HG03342 (cell line): ENCODE measurements around the gene GULP1.
A peak's percentile ranks its signal among the peaks of the same experiment; 100 is the strongest.

ENCODE experiments used
- ATAC-seq: cut with Tn5 transposase; IDR thresholded peaks from one replicate; pipeline ENCODE4 v1.9.1; 2021; ENCODE audit warnings: mild to moderate bottlenecking, moderate library complexity; ENCODE audit not compliant: unreplicated experiment

GULP1 gene

DNA sequence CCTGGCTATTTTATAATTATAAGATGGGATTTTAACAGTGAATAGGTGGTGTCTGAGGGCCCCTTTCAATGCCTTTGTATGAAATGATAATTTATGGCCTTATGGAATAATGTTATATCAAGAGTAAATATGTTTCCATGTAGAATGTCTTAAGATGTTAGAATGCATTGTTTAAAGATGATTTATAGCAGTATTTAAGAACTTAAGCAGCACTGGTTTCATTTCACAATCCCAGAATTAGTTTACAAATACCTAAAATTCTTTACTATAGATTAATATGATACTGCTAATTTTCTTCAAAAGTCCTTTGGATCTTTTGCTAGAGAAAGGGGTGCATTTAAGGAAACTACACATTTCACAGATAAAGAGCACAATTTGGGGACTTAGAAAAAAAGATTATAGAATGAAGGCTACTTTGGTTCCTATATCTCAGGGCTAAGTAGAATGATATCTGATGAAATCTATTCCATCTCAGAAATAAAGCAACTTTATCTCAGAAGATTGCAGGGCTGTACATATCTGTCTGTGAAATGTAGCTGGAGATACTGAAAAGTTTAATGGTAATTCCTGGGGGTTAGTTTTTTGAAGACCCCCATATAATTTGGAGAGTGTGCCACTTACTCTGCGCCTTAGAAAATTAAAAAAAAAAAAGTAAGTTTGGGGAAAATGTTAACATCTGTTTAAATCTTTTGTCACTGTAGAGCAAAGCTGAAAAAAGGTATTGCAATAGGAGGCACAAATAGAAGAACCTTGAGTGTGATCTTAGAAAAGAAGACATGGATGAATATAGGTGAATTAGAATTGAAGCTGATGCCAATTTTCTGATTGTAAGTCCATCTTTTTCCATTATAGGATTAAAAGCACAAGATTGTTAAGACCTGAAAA lies 123.4 kb downstream of the GULP1 start:
- no peak for ATAC-seq

DNA sequence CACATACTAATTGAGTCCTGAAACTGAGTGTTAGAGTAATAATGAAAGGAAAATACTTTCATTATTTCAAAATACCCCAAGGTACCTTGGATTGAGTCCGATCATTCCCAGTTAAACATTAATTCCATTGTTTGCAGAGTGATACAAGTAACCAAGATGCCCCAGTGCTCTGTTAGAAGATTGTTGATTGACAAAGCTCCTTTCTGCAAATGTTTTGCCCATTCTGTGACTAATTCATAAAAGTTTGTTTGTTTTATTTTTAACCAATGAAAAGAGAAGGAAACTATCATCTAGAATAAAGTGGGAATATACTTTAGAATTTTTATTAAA lies 124.0 kb downstream of the GULP1 start:
- peak; percentile 59 for ATAC-seq

DNA sequence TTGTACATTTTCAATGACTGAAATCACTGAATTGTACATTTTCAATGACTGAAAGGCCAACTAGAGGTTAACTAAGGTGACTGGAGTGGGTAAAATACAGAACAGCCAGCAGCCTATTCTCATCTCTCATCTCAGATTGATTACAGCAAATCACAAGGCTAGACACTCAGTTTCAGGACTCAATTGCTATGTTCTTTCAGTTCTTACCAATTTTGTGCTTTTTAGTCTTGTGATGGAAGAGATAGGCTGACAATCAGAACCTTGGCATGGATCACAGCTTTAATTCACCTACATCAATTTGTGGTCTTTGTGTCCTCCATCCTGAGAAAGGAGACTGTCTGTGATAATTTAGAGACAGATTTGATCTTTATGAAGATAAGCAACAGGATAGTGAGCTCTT lies 124.7 kb downstream of the GULP1 start:
- no peak for ATAC-seq

DNA sequence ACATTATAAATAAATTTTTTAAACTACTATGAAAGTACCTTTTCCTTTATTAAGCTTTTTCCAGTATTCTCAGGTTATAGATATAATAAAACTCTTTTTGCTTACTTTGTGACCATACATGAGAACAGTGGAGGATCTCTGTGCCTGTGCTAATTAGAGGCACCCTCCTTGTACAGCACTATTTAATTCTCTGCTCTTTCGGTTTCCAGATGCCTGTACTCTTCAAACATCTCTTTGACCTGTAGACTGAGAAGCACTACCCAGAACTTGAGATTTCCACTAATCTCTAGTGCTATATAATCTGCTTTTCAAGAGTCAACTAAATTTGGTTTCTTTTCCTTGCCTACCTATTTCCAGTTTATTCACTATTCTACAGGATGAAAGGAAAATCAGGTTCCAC lies 131.1 kb downstream of the GULP1 start:
- no peak for ATAC-seq

DNA sequence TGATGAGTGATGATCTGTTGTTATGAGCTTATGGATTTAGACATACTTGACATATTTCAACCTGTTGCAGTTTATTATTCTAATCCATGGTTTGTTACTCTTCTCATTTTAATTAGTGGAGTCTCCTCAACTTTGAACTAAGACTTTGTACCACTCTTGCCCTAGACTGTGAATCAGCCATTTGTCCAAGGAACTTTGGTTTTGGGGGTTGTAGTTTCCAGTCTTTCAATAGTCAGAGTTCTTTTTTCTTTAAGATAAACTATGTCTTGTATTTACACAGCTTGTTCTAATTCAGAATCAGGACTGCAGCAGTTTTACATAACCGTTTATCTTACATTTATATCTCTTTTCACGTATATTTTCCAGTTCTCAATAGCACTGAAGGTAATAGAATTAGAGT lies 133.6 kb downstream of the GULP1 start:
- ATAC-seq, result no peak

DNA sequence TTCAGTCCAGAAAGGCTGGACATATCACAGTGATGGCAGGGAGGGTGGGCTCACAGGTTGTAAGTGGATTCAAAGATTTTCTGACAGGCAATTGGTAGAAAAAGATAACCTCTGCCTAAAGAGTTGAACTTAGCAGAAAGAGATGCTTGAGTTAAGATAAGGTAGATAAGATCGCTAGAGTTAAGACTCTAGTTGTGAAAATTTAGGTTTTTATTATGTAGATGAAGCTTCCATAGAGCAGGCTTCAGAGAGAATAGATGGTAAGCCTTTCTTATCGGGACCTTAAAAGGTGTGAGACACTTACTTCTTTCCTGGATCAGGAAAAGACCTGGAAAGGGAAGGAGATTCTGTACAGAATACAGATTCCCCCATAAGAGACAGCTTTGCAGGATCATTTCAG lies 134.4 kb downstream of the GULP1 start:
- ATAC-seq, result no peak

DNA sequence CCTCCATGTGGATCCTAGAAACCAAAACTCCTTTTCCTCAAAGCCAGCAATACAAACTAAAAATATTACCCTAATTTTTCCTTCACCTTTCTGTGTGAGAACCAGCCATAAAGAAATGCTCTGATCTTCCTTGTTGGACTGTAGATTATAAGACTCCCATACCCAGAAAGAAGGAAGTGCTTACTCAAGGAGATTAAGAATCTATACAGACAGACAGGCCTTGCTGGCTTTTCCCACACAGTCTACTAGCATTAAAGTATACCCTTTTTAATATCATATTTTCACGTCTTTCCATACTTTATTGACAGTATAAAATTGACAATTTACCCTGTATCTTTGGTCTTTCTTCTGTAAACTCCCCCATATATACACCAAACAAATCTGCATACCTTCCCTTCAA lies 139.0 kb downstream of the GULP1 start:
- no peak for ATAC-seq

DNA sequence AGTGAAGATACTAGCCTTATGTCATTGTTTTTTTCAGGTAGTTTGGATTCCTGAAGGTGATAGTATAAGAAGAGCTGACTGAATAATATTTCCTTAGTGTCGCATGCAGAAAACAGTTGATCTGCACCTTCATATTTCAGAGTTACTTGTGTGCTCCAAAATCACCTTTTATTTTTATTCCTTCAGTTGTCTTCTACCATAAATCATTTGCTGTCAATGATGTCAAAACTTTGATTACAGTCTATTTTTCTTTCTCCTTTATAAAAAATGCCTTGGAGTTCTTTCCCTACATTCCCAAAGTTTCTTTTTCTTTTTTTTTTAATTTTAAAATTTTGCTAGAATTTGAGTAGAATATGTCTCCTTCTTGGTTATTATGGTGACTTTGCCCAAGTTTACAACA lies 142.3 kb downstream of the GULP1 start:
- no peak for ATAC-seq

DNA sequence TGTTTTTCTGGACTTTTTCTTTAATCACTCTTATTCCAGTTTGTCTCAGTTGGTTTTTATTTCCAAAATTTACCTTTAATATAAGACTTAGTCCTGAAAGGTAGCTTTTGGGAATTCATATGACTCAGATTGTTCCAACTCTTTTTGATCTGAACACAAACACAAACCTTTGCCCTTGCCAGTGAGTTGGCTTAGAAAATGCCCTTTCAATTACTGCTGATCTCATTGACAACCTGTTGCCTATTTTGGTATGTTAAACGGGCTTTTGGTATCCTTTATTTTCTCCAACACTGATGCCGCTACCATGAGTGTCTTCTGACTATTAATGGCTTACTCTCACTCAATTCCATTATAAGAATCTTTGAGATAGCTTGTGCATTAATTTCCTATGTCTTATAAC lies 143.4 kb downstream of the GULP1 start:
- no peak for ATAC-seq

DNA sequence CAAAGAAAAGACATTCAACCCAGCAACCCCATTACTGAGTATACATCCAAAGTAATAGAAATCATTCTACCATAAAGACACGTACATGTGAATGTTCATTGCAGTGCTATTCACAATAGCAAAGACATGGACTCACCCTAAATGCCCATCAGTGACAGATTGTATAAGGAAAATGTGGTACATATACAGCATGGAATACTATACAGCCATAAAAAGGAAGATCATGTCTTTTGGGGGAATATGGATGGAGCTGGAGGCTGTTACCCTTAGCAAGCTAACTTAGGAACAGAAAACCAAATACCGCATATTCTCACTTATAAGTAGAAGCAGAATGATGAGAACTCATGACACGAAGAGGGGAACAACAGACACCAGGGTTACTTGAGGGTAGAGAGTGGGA lies 145.9 kb downstream of the GULP1 start:
- ATAC-seq, result no peak

DNA sequence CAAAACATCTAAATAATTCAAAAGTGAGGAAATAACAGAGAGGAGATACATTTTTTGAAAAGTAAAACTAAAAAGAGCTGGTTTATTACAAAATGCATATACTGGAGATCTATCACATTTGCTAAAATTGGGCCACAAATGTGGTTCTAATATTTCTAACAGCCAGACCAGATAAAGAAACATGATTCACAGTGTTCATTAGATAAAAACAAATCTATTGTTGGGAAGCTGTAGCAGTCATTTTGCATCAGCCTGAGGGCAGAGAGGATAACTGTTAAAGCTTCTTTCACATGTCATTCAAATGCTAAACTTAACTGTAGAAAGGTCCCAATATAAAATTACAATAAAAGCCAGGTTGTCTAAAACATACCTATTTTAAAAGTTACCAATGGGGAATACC lies 148.3 kb downstream of the GULP1 start:
- no peak for ATAC-seq

DNA sequence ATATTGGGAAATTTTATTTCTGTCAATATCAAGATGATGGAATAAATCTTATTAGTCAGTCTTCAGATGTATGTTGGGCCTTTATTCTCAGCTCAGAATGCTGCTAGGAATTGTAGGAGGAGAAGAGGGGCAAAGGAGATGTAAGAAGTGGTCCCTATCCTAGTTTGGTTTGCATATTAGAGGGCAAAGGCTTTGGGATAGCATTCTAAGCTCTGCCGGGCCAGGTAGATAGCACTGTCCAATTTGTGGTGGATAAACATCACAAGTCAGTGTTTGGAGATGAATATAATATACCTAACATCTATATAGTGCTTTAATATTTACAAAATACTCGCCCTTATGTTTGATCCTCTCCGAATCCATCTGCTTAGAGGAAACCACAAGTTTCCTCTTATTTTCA lies 149.2 kb downstream of the GULP1 start:
- ATAC-seq, result no peak

DNA sequence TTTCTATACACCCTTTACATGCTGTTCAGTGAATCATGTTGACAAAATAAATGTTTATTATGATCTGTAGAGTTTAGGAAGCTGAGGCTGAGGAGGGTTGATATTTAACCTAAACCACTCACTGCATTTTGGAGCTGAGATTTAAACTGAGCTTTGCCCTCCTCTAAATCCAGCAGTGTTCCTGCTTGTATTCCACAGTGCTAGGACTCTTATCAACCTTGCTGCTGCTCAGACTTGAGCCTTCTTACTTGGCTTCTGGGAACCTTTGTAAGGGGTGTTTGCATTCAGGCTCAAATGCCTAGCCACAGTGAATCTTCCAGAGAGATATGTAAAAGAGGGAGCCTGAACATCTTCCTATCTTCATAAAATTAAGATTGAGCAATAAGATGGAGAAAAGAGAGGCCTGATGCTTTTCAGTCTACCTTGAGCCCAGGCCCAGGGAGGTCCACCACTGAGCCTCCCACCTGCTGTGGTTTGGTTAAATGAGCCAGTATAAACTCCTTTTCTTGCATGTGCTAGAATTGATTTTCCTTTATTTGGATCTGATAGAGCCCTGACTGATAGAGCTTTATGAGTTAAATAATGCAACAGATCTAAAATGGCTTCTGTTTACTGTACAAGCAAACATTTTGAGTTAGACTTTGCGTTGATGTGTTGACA lies 149.7 kb downstream of the GULP1 start:
- no peak for ATAC-seq

DNA sequence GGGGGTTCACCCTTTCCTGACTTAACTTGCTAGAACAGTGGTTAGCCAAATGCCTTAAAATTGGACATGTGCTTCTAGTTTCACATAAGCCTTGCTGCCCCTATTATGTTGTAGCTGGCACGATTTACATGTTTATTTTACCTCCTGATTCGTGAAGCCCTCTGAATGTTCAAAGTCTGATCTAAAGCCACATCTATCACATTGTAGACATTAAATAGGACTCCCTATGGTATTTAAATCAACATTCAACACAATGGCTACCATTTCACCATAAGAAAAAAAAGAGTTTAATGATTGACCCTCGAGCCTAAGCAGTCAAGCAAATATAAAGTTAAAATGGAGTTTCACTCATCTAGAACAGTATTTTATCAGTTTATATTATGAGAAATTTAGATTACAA lies 151.5 kb downstream of the GULP1 start:
- ATAC-seq, result no peak

DNA sequence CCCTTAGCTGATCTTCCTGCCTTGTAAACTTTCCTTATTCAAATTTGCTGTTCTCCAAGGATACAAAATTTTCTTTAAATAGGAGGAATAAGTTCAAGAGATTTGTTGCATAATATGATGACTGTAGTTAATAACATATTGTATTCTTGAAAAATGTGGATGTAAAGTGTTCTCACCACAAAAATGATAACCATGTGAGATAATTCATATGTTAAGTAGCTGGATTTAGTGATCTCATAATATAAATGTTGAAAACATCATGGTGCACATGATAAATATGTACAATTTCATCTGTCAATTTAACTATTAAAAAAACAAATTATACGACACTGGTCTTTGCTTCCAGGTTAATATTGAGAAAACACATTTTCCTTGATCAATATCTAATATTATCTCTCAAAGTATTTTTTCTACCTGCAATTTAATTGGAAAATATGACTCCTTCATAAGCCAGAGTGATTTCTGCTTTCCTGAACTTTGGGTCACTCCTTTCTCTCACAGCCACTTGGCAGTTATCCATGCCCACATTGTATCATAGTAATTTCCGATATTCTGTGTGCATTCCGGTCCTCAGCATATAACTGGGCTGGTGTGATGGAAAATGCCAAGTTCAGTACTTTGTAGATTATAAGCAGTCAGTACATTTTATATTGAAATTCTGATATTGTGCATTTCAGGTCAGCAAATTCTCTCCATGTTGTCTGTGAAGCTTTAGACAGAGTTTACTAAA lies 152.6 kb downstream of the GULP1 start:
- ATAC-seq, result no peak

DNA sequence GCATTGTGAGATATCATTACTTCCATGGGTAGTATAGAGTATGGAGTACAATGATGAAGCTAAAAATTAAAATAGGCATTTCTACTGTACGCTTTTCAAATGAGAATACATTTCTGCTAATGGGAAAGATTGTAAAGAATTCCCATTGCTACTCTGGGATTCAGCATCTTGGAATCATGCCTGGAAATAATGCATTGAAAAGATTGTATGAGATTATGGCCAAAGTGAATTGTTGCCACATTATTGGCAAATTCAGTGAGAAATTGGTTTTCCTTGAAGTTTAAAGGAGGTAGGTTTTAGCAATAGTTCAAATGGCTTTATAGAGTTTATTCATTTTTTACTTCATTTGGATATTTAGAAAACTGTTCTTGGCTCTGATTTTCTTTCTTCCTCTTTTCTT lies 157.9 kb downstream of the GULP1 start:
- no peak for ATAC-seq

DNA sequence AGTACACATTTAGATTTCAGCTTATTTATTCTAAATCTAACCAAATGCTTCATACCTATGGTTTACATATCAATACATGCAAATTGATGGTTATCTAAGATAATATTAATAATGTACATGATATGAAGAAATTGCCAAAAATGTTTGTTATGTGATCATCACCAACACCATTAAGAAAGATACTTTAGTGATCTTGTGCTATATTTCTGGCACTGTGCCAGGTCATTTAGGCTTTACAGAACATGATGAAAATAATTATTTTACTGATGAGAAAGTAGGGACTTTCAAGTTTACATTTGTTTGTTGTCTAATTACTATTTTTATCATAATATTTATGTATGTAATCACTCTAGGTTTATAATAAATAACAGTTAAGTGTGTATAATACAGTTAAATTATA lies 158.3 kb downstream of the GULP1 start:
- ATAC-seq, result no peak

DNA sequence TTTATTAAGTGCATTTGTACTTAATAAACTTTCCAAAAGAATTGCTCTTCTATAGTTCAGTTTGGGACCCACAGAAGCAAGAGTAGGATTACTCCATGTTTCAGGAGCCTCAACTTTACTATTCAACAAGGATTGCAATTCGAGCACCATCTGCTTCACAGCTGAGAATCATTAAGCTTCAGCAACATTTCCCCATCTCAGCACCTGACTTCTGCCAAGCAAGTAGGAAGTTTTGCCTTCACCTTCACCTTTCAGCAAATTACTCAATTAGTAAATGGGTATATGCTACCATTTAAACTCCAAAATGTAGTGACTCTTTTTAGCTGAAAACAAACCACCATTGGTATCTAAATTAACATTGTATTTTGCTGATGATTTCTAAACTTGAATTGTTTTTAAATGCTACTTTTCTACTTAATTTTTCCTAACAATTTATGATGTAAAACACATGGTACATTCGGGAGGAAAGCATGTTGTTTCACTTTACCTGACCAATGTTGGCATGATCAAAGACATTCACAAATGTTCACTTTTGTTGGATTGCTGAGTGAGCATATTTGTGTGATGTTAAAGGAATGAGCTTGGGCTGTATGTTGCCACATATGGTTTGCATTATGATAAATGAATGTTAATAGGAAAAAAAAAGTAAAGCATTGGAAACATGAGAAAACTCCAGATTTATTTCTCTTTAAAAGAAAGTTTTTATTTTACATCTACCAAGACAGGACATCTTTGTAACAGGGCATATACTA lies 159.2 kb downstream of the GULP1 start:
- no peak for ATAC-seq

DNA sequence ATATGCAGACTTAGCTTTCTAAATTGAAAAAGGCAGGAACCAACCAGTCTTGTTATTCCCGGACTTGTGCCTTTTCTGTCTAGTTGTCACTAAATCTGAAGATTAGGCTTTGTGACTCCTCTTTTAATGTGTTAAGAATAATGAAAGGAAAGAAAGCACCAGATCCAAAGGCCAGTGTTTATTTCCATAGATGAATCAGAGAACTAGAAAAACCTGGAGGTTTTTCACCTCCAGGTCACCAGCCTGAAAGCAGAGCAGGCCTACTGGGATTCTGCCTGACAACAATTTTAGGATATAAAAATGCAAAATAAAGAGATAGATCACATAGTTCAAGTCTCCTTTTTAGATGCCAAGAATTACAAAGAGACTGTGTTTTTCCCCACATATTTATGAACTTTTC lies 160.4 kb downstream of the GULP1 start:
- ATAC-seq, result no peak

DNA sequence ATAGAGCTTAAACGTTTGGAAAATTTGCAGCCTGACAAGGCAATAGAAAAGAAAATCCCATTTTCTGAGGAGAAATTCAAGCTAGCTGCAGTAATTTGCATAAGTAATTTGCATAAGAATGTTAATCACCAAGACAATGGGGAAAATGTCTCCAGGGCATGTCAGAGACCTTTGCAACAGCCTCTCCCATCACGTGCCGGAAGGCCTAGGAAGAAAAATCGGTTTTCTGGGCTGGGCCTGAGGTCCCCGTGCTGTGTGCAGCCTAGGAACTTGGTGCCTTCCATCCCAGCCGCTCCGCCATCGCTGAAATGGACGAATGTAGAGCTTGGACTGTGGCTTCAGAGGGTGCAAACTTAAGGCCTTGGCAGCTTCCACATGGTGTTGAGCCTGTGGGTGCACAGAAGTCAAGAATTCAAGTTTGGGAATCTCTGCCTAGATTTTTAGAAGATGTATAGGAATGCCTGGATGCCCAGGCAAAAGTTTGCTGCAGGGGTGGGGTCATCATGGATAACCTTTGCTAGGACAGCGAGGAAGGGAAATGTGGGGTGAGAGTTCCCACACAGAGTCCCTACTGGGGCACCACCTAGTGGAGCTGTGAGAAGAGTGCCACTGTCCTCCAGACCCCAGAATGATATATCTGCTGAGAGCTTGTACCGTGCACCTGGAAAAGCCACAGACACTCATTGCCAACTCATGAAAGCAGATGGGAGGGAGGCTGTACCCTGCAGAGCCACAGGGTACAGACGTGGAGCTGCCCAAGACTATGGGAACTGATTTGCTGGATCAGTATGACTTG lies 164.6 kb downstream of the GULP1 start:
- ATAC-seq, result no peak

DNA sequence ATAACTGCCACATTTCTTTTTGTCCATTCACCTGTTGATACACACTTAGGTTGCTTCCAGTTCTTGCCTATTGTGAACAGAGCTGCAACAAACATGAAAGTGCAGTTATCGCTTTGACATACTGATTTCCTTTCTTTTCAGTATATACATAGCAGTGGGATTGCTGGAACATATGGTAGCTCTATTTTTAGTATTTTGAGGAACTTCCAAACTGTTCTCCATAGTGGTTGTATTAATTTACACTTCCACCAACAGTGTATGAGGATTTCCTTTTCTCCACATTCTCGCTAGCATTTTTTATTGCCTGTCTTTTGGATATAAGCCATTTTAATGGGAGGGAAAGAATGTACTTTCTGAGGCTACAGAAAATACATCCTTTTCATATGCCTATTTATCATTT lies 167.4 kb downstream of the GULP1 start:
- ATAC-seq, result no peak
